ENCODE data around the gene ZMPSTE24.

DNA sequence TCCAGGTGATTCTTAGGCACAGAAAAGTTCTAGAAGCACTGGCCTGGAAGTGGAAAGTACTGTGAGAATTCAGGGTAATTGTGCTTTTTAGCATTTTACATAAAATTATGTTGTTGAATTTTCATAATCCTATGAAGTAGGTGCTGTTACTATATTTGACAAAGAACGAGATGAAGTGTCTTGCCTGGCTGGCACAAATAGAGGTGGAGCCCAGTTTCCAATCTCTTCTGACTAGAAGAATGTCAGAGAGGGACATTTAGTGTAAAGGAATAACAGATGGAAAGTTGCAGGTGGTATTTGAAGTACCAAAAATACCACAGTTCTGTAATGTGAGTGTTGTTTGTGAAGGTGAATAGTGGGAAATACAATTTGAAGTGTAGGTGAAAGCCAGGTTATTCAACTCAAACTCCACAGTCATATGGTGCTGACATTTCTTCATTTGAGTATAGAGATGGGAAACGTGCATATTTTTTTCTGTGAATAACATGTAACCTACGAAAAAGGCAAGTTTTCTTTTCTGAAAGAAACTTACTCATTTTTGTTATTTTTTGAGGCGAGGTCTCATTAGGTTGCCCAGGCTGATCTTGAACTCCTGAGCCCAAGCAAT lies 13.8 kb upstream of the ZMPSTE24 start:
- TF ChIP-seq, protein P1, sequence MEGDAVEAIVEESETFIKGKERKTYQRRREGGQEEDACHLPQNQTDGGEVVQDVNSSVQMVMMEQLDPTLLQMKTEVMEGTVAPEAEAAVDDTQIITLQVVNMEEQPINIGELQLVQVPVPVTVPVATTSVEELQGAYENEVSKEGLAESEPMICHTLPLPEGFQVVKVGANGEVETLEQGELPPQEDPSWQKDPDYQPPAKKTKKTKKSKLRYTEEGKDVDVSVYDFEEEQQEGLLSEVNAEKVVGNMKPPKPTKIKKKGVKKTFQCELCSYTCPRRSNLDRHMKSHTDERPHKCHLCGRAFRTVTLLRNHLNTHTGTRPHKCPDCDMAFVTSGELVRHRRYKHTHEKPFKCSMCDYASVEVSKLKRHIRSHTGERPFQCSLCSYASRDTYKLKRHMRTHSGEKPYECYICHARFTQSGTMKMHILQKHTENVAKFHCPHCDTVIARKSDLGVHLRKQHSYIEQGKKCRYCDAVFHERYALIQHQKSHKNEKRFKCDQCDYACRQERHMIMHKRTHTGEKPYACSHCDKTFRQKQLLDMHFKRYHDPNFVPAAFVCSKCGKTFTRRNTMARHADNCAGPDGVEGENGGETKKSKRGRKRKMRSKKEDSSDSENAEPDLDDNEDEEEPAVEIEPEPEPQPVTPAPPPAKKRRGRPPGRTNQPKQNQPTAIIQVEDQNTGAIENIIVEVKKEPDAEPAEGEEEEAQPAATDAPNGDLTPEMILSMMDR (conservative IDR thresholded peaks at IDR 0.05 in 1 of 2, IDR thresholded peaks at IDR 0.05 in 1 of 2; ENCODE audit: low read depth in 1 of 2, low read length in 2 of 2): no peak
- no peak for TF ChIP-seq EZH2 (IDR thresholded peaks at IDR 0.05; ENCODE audit: low read length, missing control alignments)
